Measurements from ENCODE around the gene HES7.

HES7 gene

GRCh38 chr17:8110907-8111306 is 13.0 kb downstream of the HES7 start:
- no peaks in the 10 kb centered on the region for H3F3A ChIP-seq (ENCODE audit: insufficient read depth, low read length)
- no peaks in the 10 kb centered on the region for H3K79me2 ChIP-seq (ENCODE audit: low read length)
- no peaks in the 10 kb centered on the region for H3K36me3 ChIP-seq (replicated peaks; ENCODE audit: insufficient read depth, low read length)
- H3K4me2 ChIP-seq (ENCODE audit: low read depth, low read length), result no peak overlapping the region
- H3K9me3 ChIP-seq (replicated peaks; ENCODE audit: insufficient read depth, low read length), result no peaks in the 10 kb centered on the region
- no peaks in the 10 kb centered on the region for H3K4me1 ChIP-seq (ENCODE audit: low read length)
- peaks cover 74% of the 10 kb centered on the region for H3K27me3 ChIP-seq (replicated peaks; ENCODE audit: insufficient read depth, low read length)
- TF ChIP-seq EZH2 (optimal IDR thresholded peaks at IDR 0.05; ENCODE audit: low read depth, low read length) (no peak), EZH2phosphoT487 (IDR thresholded peaks at IDR 0.05; ENCODE audit: low read length) (no peak), CTCF (IDR thresholded peaks at IDR 0.05; ENCODE audit: low read length) (no peak)
- no peaks in the 10 kb centered on the region for H3K9me2 ChIP-seq (replicated peaks; ENCODE audit: insufficient read depth, low read length)
- no peak overlapping the region for H3K27ac ChIP-seq (ENCODE audit: low read length)
- no peak overlapping the region for H3K9ac ChIP-seq (ENCODE audit: low read length)
- no peak overlapping the region for H3K4me3 ChIP-seq (ENCODE audit: low read length)
- no peak for DNase-seq
- H4K20me1 ChIP-seq (ENCODE audit: insufficient read depth, low read length), result no peaks in the 10 kb centered on the region
- no peak overlapping the region for H2AFZ ChIP-seq (ENCODE audit: low read length)

DNA sequence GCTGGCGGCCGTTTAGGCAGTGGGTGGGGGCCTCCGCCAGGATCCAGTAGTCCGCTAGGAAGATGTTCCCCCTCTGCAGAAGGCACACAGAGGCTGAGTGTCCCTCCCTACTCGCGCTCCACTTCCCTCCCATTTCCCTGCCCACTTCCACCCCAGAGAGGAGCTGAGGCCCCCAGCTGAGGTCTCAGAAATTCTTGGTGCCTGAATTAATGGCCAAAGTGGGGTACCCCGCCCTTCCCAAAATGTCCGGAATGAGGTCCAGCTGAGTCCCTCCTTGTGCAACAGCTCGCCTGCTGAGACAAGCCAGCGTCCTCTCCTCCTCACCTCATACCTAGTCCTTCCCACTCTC is 13.5 kb downstream of the HES7 start:
- Histone ChIP-seq H3F3A (ENCODE audit: insufficient read depth, low read length) (no peaks in the 10 kb centered on the region; the same call in 1 of the 2 replicates), H3K27me3 (replicated peaks; ENCODE audit: insufficient read depth, low read length) (peaks cover 74% of the 10 kb centered on the region), H3K9ac (ENCODE audit: low read length) (no peak overlapping the region), H3K9me2 (replicated peaks; ENCODE audit: insufficient read depth, low read length) (no peaks in the 10 kb centered on the region), H3K4me2 (ENCODE audit: low read depth, low read length) (peak overlapping the region; percentile 99; the same call in 1 of the 2 replicates), H3K79me2 (ENCODE audit: low read length) (no peaks in the 10 kb centered on the region), H3K4me3 (ENCODE audit: low read length) (peak overlapping the region; percentile 67; the same call in 1 of the 2 replicates), H2AFZ (ENCODE audit: low read length) (no peak overlapping the region), H3K9me3 (replicated peaks; ENCODE audit: insufficient read depth, low read length) (no peaks in the 10 kb centered on the region), H3K36me3 (replicated peaks; ENCODE audit: insufficient read depth, low read length) (no peaks in the 10 kb centered on the region), H3K4me1 (ENCODE audit: low read length) (no peaks in the 10 kb centered on the region), H3K27ac (ENCODE audit: low read length) (no peak overlapping the region), H4K20me1 (ENCODE audit: insufficient read depth, low read length) (no peaks in the 10 kb centered on the region)
- no peak; the same call in 1 of the 2 replicates for TF ChIP-seq CTCF (IDR thresholded peaks at IDR 0.05; ENCODE audit: low read length)
- TF ChIP-seq EZH2 (optimal IDR thresholded peaks at IDR 0.05; ENCODE audit: low read depth, low read length), result no peak
- no peak for TF ChIP-seq EZH2phosphoT487 (IDR thresholded peaks at IDR 0.05; ENCODE audit: low read length)
- DNase-seq, result no peak

DNA sequence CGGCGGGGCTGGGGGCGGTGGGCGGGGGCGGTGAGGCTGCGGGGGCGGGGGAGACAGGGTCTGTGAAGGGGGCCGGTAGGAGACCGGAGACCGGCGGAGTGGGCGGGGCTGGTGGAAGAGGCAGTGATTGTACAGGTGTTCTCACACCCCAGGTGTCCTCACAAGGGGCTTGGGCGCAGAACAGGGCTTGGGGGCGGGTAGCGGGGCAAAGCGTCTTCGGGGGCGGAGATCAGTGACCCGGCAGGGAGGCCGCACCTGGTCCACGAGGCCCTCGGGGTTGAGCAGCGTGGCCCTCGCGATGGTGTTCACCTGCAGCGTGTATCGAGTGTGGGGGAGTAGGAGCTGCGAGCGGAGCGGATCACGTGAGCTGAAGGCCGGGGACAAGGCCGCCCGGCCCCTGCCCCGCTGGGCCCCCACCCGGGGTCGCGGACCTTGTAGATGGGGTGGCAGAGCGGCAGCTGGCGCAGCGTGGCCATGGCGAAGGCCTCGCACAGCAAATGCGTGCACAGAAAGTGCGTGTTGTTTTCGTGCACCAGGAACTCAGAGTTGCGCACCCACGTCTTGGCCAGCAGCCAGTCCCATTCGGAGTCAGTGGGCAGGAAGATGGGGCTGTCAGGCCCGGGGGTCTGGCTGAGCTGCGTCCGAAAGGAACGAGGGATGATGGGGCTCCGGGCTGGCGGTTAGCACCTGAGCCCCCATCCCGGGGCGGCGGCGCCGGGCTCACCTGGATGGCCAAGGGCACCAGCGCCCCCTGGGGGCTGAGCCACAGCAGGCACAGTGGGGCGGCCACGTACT is 14.0 kb downstream of the HES7 start:
- Histone ChIP-seq H3K4me2 (ENCODE audit: low read depth, low read length) (peak overlapping the region; percentile 99), H4K20me1 (ENCODE audit: insufficient read depth, low read length) (no peaks in the 10 kb centered on the region), H3K4me3 (ENCODE audit: low read length) (peak overlapping the region; percentile 67)

More for the DNA sequence above, 14.0 kb downstream of the HES7 start:
- H3K9me3 ChIP-seq (replicated peaks; ENCODE audit: insufficient read depth, low read length), result no peaks in the 10 kb centered on the region
- TF ChIP-seq EZH2 (optimal IDR thresholded peaks at IDR 0.05; ENCODE audit: low read depth, low read length) (no peak), CTCF (IDR thresholded peaks at IDR 0.05; ENCODE audit: low read length) (peak; percentile 92)
- no peaks in the 10 kb centered on the region for H3K36me3 ChIP-seq (replicated peaks; ENCODE audit: insufficient read depth, low read length)
- H3F3A ChIP-seq (ENCODE audit: insufficient read depth, low read length), result no peaks in the 10 kb centered on the region; the same call in 1 of the 2 replicates
- DNase-seq, result peak; percentile 72
- H2AFZ ChIP-seq (ENCODE audit: low read length), result peak overlapping the region; percentile 83
- H3K27ac ChIP-seq (ENCODE audit: low read length), result no peak overlapping the region
- H3K9me2 ChIP-seq (replicated peaks; ENCODE audit: insufficient read depth, low read length), result no peaks in the 10 kb centered on the region
- no peak overlapping the region for H3K9ac ChIP-seq (ENCODE audit: low read length)
- peaks cover 74% of the 10 kb centered on the region for H3K27me3 ChIP-seq (replicated peaks; ENCODE audit: insufficient read depth, low read length)
- no peaks in the 10 kb centered on the region for H3K4me1 ChIP-seq (ENCODE audit: low read length)
- no peaks in the 10 kb centered on the region for H3K79me2 ChIP-seq (ENCODE audit: low read length)

All from MM.1S (cell line).